H1 (cell line): Measurements from ENCODE around the gene ADCY1. TPM values are rescaled to one million over a fixed set of nuclear protein-coding genes. Genes with fewer than 3 reads are reported as not detected.

ENCODE experiments used
- HDAC2 ChIP-seq, 2 experiments: fragments of 300-600 bp in 1 of 2; sonication (generic) in 1 of 2; IDR thresholded peaks; 2 replicates each; pipeline ENCODE4 v1.6.1; 2011 to 2012; ENCODE audit warnings: low read depth in 2 of 2, low read length in 2 of 2, mild to moderate bottlenecking in 2 of 2, moderate library complexity in 2 of 2, borderline replicate concordance in 1 of 2, inconsistent platforms in 1 of 2
- SUZ12 ChIP-seq: fragments of 200-600 bp; sonication (generic); IDR thresholded peaks from 2 replicates; pipeline ENCODE4 v1.6.1; 2012; ENCODE audit warnings: mild to moderate bottlenecking, inconsistent platforms, low read length, moderate library complexity, mixed read lengths
- polyA plus RNA-seq, 7 experiments: library from polyadenylated mRNA; depleted of rRNA in 3 of 7; stranded (reverse) in 5 of 7; unstranded in 2 of 7; fragments of >200 nt in 5 of 7; fragments of 200-250 nt in 2 of 7; gene quantifications; 1 replicate in 5 of 7; 2 replicates in 1 of 7; 4 replicates in 1 of 7; pipeline versions ENCODE4 v1.2.1 to v1.2.3, GENCODE V29; 2011 to 2013; ENCODE audit warnings: missing spikeins in 2 of 7, mixed read lengths in 2 of 7
- total RNA-seq: library from RNA; stranded (reverse); fragmentation: NEBNext Ultra II Directional; extraction: Animal tissue kit (Norgen Biotek cat#: 25700); gene quantifications from 2 replicates; pipeline ENCODE4 v1.2.1, GENCODE V29; 2021

Gene ADCY1
- total and polyA plus RNA-seq, 2 of the 8 experiments (the other 6 are each of a cell fraction or from before 2014, with no cell fraction given), result 7.9 to 26.9 TPM

DNA sequence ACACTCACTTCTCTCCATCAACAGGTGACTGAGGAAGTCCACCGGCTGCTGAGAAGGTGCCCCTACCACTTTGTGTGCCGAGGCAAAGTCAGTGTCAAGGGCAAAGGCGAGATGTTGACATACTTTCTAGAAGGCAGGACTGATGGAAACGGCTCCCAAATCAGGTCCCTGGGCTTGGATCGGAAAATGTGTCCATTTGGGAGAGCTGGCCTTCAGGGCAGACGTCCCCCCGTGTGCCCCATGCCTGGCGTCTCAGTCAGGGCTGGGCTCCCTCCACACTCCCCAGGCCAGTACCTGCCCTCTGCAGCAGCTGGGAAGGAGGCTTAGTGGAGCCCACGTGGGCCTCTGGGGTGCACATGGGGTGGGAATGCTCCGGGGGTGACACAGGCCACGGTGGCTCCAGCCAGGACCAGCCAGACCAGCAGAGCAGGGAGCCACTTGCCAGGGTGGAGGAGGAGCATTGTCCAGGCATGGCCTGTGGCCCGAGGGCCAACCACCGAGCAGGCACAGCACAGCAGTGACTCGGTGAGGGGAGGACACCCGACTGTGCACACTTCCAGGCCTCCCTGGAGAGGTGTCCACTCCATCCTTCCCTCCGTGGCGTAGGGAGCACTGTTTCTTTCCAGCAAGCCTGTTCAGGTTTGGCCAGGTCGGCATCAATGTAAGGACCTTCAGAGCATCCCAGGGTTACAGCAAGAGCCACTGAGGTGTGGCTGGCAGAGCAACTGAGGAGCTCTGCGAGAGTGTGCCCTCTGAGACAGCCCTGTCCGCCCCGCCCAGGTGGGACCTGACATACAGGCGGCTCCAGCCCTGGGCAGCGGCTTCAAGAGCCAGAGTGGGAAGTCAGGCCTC lies 139.7 kb downstream of the ADCY1 start (continued):
- no peak for TF ChIP-seq SUZ12
- no peak for TF ChIP-seq HDAC2 (IDR thresholded peaks at IDR 0.05; ENCODE audit: borderline replicate concordance in 1 of 2, low read depth in 2 of 2, low read length in 2 of 2)
